Sigmoid colon (tissue), 7 donors: ENCODE results near the gene XNDC1N. TPM values are rescaled to one million over a fixed set of nuclear protein-coding genes. Genes with fewer than 3 reads are reported as not detected.

Source experiments
- DNase-seq: peaks from one replicate; pipeline ENCODE4 v3.0.0-alpha.2; 2019
- H3K27ac ChIP-seq, 4 donors: fragments of 200-600 bp; sonication (generic); one replicate each; pipeline ENCODE4 v1.5.1; 2016 to 2019; ENCODE audit warnings: mild to moderate bottlenecking in 1 of 4
- H3K27me3 ChIP-seq, 3 donors: fragments of 200-600 bp; sonication (generic); one replicate each; pipeline ENCODE4 v1.5.1; 2019; ENCODE audit warnings: mild to moderate bottlenecking in 1 of 3
- H3K36me3 ChIP-seq, 4 donors: fragments of 200-600 bp; sonication (generic); one replicate each; pipeline ENCODE4 v1.5.1; 2016 to 2019
- H3K4me1 ChIP-seq, 4 donors: fragments of 200-600 bp; sonication (generic); one replicate each; pipeline ENCODE4 v1.5.1; 2017 to 2019
- H3K4me3 ChIP-seq, 4 donors: fragments of 200-600 bp; sonication (generic); one replicate each; pipeline ENCODE4 v1.5.1; 2017 to 2019; ENCODE audit warnings: mild to moderate bottlenecking in 2 of 4, moderate library complexity in 1 of 4
- H3K9me3 ChIP-seq, 4 donors: fragments of 200-600 bp in 3 of 4; sonication (generic) in 3 of 4; one replicate each; pipeline versions ENCODE4 v1.5.1 to v1.6.1; 2013 to 2019
- CTCF ChIP-seq, 4 experiments: fragments of 450-650 bp in 3 of 4; fragments of 200-600 bp in 1 of 4; IDR thresholded peaks; one replicate each; pipeline ENCODE4 v1.5.1; 2016 to 2019; ENCODE audit warnings: antibody characterized with exemption in 4 of 4, mild to moderate bottlenecking in 3 of 4, moderate library complexity in 2 of 4
- EP300 ChIP-seq, 4 donors: sonication (generic); formaldehyde crosslinking; IDR thresholded peaks; one replicate each; pipeline ENCODE4 v1.6.1; 2017; ENCODE audit warnings: antibody characterized with exemption in 4 of 4
- POLR2A ChIP-seq, 2 donors: fragments of 450-650 bp; IDR thresholded peaks; one replicate each; pipeline ENCODE4 v1.6.1; 2016; ENCODE audit warnings: antibody characterized with exemption in 2 of 2, mild to moderate bottlenecking in 2 of 2, moderate library complexity in 2 of 2
- POLR2AphosphoS5 ChIP-seq, 4 donors: sonication (generic); formaldehyde crosslinking; IDR thresholded peaks; one replicate each; pipeline ENCODE4 v1.6.1; 2017; ENCODE audit warnings: antibody characterized with exemption in 4 of 4
- WGBS, 2 donors: extraction: QIAGEN DNeasy Blood & Tissue Kit; methylation state at CpG; one replicate each; pipeline ENCODE4 v1.1.7; 2013; 5-methylcytosine and 5-hydroxymethylcytosine counted together
- intact Hi-C: fragments of 100-400 bp; cut with DNase I; formaldehyde crosslinking; loops from one replicate; pipeline ENCODE4 v1.15.1; 2023
- polyA plus RNA-seq, 3 donors: library from polyadenylated mRNA; stranded (reverse); fragments of 200-250 nt; gene quantifications; one replicate each; pipeline ENCODE4 v1.2.3, GENCODE V29; 2013
- total RNA-seq, 4 donors: library from RNA; depleted of rRNA; stranded (reverse); fragments of >200 nt; gene quantifications; one replicate each; pipeline ENCODE4 v1.1.0, GENCODE V29; 2016
- donor health status: healthy with polysubstance abuse.
- donor health status: Bipolar disorder and iron deficiency.
- donor health status: healthy.

XNDC1N gene
- total and polyA plus RNA-seq, 7 donors: 1.8 to 10.0 (median 6.3) TPM

- TF ChIP-seq POLR2AphosphoS5 (IDR thresholded peaks at IDR 0.05): no peak
- TF ChIP-seq POLR2A (IDR thresholded peaks at IDR 0.05): no peak
- no peak for TF ChIP-seq EP300 (IDR thresholded peaks at IDR 0.05)
- TF ChIP-seq CTCF (IDR thresholded peaks at IDR 0.05): no peak
- Histone ChIP-seq H3K27me3 (no peaks in the 10 kb centered on the region), H3K36me3 (no peaks in the 10 kb centered on the region), H3K9me3 (no peaks in the 10 kb centered on the region), H3K4me3 (no peak overlapping the region), H3K4me1 (peaks cover 0 to 52% (median 27%) of the 10 kb centered on the region in 4 donors), H3K27ac (no peak overlapping the region)
- 87 to 92% methylated on average over 4 of the region's 4 CpGs for WGBS, 2 donors
- intact Hi-C loops: no loop called here
- DNase-seq: no peak
These were observed 7.0 kb upstream of the XNDC1N start for GRCh38 chr11:71935338-71935925.

GRCh38 chr11:71934213-71934612 is 5.8 kb upstream of the XNDC1N start:
- DNase-seq: no peak
- peaks cover 0 to 58% (median 38%) of the 10 kb centered on the region in 4 donors for H3K4me1 ChIP-seq
- intact Hi-C loops: no loop called here

GRCh38 chr11:71933141-71933933 is 4.9 kb upstream of the XNDC1N start:
- H3K27ac ChIP-seq: no peak overlapping the region
- 79 to 88% methylated on average over 4 of the region's 4 CpGs for WGBS, 2 donors
- intact Hi-C loops: no loop called here
- TF ChIP-seq POLR2AphosphoS5 (IDR thresholded peaks at IDR 0.05): no peak
- TF ChIP-seq EP300 (IDR thresholded peaks at IDR 0.05): no peak
- H3K36me3 ChIP-seq: no peaks in the 10 kb centered on the region
- no peak for DNase-seq
- H3K4me1 ChIP-seq: peaks cover 0 to 56% (median 38%) of the 10 kb centered on the region in 4 donors
- no peaks in the 10 kb centered on the region for H3K9me3 ChIP-seq
- no peak overlapping the region for H3K4me3 ChIP-seq
- H3K27me3 ChIP-seq: no peaks in the 10 kb centered on the region

More at GRCh38 chr11:71934213-71934612, 5.8 kb upstream of the XNDC1N start:
- WGBS, 2 donors: 46 to 56% methylated on average over 2 of the region's 2 CpGs
- Histone ChIP-seq H3K36me3 (no peaks in the 10 kb centered on the region), H3K27me3 (no peaks in the 10 kb centered on the region), H3K9me3 (no peaks in the 10 kb centered on the region), H3K27ac (no peak overlapping the region), H3K4me3 (no peak overlapping the region)
- TF ChIP-seq EP300 (IDR thresholded peaks at IDR 0.05) (no peak), POLR2A (IDR thresholded peaks at IDR 0.05) (no peak), POLR2AphosphoS5 (IDR thresholded peaks at IDR 0.05) (no peak), CTCF (IDR thresholded peaks at IDR 0.05) (no peak)

GRCh38 chr11:71931245-71931602 is 2.8 kb upstream of the XNDC1N start:
- WGBS, 2 donors: 72 to 73% methylated on average over 2 of the region's 2 CpGs
- no peak for DNase-seq
- Histone ChIP-seq H3K27me3 (no peaks in the 10 kb centered on the region), H3K36me3 (no peaks in the 10 kb centered on the region), H3K4me1 (peaks cover 0 to 45% (median 34%) of the 10 kb centered on the region in 4 donors), H3K4me3 (no peak overlapping the region), H3K9me3 (no peaks in the 10 kb centered on the region), H3K27ac (no peak overlapping the region)
- intact Hi-C loops: no loop called here
- TF ChIP-seq CTCF (IDR thresholded peaks at IDR 0.05): no peak
- no peak for TF ChIP-seq POLR2AphosphoS5 (IDR thresholded peaks at IDR 0.05)
- TF ChIP-seq EP300 (IDR thresholded peaks at IDR 0.05): no peak
- no peak for TF ChIP-seq POLR2A (IDR thresholded peaks at IDR 0.05)

- intact Hi-C loops: no loop called here
- 70 to 74% methylated on average over 11 of the region's 11 CpGs for WGBS, 2 donors
- peaks cover 0 to 44% (median 34%) of the 10 kb centered on the region in 4 donors for H3K4me1 ChIP-seq
These were observed 2.3 kb upstream of the XNDC1N start for GRCh38 chr11:71930556-71931244.

More at GRCh38 chr11:71930556-71931244, 2.3 kb upstream of the XNDC1N start:
- H3K36me3 ChIP-seq: peaks cover 0 to under 1% (median 0%) of the 10 kb centered on the region in 4 donors
- no peak for DNase-seq
- H3K27me3 ChIP-seq: no peaks in the 10 kb centered on the region
- no peak overlapping the region for H3K4me3 ChIP-seq
- no peak overlapping the region for H3K27ac ChIP-seq
- TF ChIP-seq POLR2AphosphoS5 (IDR thresholded peaks at IDR 0.05): no peak
- TF ChIP-seq EP300 (IDR thresholded peaks at IDR 0.05): no peak
- no peak for TF ChIP-seq POLR2A (IDR thresholded peaks at IDR 0.05)
- H3K9me3 ChIP-seq: no peaks in the 10 kb centered on the region
